T-helper 1 cell treated with Interleukin-12 subunit alpha and Interleukin-12 subunit beta and Interleukin-4 antibody, amounts not matched to agents 30 μg/mL and 1 μg/mL, for 36 hours (primary cell): ENCODE data around the gene RGSL1.

Source experiments
- H3K27ac Mint-ChIP-seq: one replicate; pipeline ENCODE4 v1.8.0; 2021; ENCODE audit warnings: mild to moderate bottlenecking, mixed read lengths
- H3K27me3 Mint-ChIP-seq: one replicate; pipeline ENCODE4 v1.8.0; 2021; ENCODE audit warnings: low read depth, mixed read lengths
- H3K36me3 Mint-ChIP-seq: one replicate; pipeline ENCODE4 v1.8.0; 2021; ENCODE audit warnings: low read depth, mixed read lengths
- H3K4me1 Mint-ChIP-seq: one replicate; pipeline ENCODE4 v1.8.0; 2021; ENCODE audit warnings: low read depth, mixed read lengths
- H3K4me3 Mint-ChIP-seq: one replicate; pipeline ENCODE4 v1.8.0; 2021; ENCODE audit warnings: mild to moderate bottlenecking, moderate library complexity, mixed read lengths
- H3K9me3 Mint-ChIP-seq: one replicate; pipeline ENCODE4 v1.8.0; 2021; ENCODE audit warnings: mixed read lengths

The RGSL1 gene

GRCh38 chr1:182600036-182600713 is 150.2 kb downstream of the RGSL1 start:
- H3K4me1 Mint-ChIP-seq, result peaks cover 21% of the 10 kb centered on the region
- H3K9me3 Mint-ChIP-seq, result no peaks in the 10 kb centered on the region
- no peak overlapping the region for H3K27ac Mint-ChIP-seq
- H3K4me3 Mint-ChIP-seq, result no peak overlapping the region
- H3K27me3 Mint-ChIP-seq, result no peaks in the 10 kb centered on the region
- H3K36me3 Mint-ChIP-seq, result peaks cover 15% of the 10 kb centered on the region

GRCh38 chr1:182600745-182601415 is 150.9 kb downstream of the RGSL1 start:
- Mint-ChIP-seq H3K4me1 (peaks cover 25% of the 10 kb centered on the region), H3K9me3 (no peaks in the 10 kb centered on the region), H3K27me3 (peaks cover 4% of the 10 kb centered on the region), H3K4me3 (no peak overlapping the region), H3K36me3 (peaks cover 15% of the 10 kb centered on the region), H3K27ac (no peak overlapping the region)

GRCh38 chr1:182601416-182601786 is 151.5 kb downstream of the RGSL1 start:
- Mint-ChIP-seq H3K4me3 (no peak overlapping the region), H3K9me3 (no peaks in the 10 kb centered on the region), H3K4me1 (peaks cover 25% of the 10 kb centered on the region), H3K36me3 (peaks cover 15% of the 10 kb centered on the region), H3K27me3 (peaks cover 4% of the 10 kb centered on the region), H3K27ac (no peak overlapping the region)

DNA sequence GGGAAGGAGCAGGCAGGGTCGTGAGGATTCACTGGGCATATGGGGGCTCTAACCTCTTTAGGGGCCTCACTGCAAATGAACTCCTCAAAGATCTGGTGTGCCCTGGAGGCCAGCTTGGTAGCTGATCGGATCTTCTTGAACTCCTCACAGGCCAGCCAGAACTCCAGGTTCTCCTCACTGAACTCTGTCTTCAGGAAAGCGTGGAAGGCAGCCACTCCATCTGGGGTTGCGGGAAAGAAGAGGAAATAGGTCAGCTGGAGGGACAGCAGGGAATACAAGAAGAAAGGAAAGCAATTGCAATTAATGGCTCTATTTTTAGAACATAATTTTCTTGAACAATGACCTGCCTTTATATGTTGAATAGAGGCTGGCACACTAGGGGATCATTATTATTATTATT is 152.0 kb downstream of the RGSL1 start:
- Mint-ChIP-seq H3K27me3 (peaks cover 9% of the 10 kb centered on the region), H3K27ac (no peak overlapping the region), H3K4me1 (peaks cover 27% of the 10 kb centered on the region), H3K4me3 (no peak overlapping the region), H3K36me3 (peaks cover 15% of the 10 kb centered on the region), H3K9me3 (no peaks in the 10 kb centered on the region)

DNA sequence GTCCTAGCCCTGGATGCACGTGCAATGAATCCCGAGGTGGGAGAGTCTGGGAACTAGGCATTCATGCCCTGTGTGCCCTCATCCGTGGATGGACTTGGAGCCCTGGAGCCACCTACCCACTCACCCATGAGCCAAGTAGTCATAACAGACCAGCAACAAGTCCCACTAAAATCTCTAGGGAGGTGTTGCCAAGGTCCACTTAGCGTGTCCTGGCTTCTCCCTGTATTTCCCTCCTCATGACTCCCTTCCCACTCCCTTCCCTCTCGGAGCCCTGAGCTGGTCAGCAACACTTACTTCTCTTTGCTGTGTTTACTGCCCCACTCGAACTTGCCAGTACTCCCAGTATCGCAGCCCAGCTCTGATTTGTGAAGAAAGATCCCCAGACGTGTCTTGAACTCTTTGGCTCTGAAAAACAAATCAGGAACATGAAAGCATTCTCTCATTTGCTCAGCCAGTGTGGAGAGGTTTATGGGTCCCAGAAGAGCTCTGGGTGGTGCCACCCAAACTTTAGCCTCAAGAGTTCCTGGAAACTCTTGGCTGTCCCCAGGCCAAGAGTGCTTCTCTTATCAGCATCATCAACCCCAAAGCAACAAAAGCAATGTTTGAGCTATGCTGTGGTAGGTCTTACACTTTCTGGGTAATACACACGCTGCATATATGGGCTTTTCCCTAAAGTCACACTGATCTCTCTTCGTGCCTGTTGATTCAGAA is 153.1 kb downstream of the RGSL1 start:
- Mint-ChIP-seq H3K36me3 (peaks cover 14% of the 10 kb centered on the region), H3K4me1 (peaks cover 30% of the 10 kb centered on the region), H3K27me3 (peaks cover 14% of the 10 kb centered on the region), H3K9me3 (no peaks in the 10 kb centered on the region), H3K4me3 (no peak overlapping the region), H3K27ac (peak overlapping the region; percentile 90)

GRCh38 chr1:182603646-182604174 is 153.8 kb downstream of the RGSL1 start:
- peaks cover 34% of the 10 kb centered on the region for H3K4me1 Mint-ChIP-seq
- H3K9me3 Mint-ChIP-seq, result no peaks in the 10 kb centered on the region
- peaks cover 17% of the 10 kb centered on the region for H3K27me3 Mint-ChIP-seq
- peaks cover 10% of the 10 kb centered on the region for H3K36me3 Mint-ChIP-seq
- no peak overlapping the region for H3K4me3 Mint-ChIP-seq
- peak overlapping the region; percentile 90 for H3K27ac Mint-ChIP-seq

DNA sequence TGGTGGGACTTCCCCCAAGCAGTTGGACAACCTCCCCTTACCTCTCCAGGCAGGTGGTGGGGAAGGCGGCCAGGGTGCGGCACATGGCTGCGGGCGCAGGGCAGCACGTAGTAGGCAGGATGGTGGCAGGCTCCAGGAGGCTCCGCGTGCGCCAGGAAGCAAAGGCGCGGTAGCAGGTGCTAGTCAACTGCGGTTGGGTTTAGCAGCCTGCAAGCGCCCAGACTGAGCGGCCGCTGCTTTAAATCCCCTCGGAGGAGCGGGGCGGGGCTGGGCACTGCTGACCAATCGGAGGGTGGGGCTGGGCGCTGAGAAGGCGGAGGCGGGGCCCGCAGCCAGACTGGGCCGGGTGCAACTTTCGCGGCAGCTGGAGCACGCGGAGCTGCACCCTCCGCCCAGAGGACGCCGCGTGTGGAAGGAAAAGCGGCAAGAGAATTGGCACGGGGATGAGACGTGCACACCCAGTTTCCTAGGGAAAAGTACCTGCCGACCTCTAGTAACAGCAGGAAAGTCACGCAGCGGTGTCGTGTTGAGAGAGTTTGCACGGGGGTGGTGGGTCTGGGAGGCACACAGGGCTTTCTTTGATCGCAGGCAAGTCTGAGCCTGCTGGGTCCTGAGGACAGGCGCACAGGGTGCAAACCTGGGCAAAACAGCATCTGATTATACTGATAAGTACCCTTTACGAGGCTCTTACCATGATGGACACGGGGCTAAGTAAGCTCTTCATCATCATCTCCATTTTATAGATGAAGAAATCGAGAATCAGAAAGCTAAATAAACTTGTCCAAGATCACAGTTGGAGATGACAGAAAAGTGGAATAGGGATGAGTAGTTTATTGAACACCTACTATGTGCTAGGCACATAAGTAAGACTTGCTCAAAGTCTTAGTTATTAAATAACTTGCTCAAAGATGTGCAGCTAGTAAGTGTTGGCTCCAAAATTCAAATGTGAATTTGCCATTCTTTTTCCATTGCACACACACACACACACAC is 154.5 kb downstream of the RGSL1 start, which contains the start of gene RGS16:
Gene RGS16 (minus strand): TSS at position 215 of the 990 bp plus-strand sequence. CDS start 130 bp downstream, at position 85.
- H3K36me3 Mint-ChIP-seq, result peaks cover 7% of the 10 kb centered on the region
- peaks cover 36% of the 10 kb centered on the region for H3K4me1 Mint-ChIP-seq
- peak within 1 kb of the TSS; percentile 90 for H3K27ac Mint-ChIP-seq
- H3K4me3 Mint-ChIP-seq, result no peak within 1 kb of the TSS
- H3K9me3 Mint-ChIP-seq, result no peaks in the 10 kb centered on the region
- H3K27me3 Mint-ChIP-seq, result peaks cover 23% of the 10 kb centered on the region

- peaks cover 45% of the 10 kb centered on the region for H3K4me1 Mint-ChIP-seq
- no peaks in the 10 kb centered on the region for H3K9me3 Mint-ChIP-seq
- peaks cover 43% of the 10 kb centered on the region for H3K27me3 Mint-ChIP-seq
- no peak overlapping the region for H3K4me3 Mint-ChIP-seq
- no peak overlapping the region for H3K27ac Mint-ChIP-seq
- no peaks in the 10 kb centered on the region for H3K36me3 Mint-ChIP-seq
These were observed 157.6 kb downstream of the RGSL1 start for GRCh38 chr1:182607566-182607965.

- Mint-ChIP-seq H3K9me3 (no peaks in the 10 kb centered on the region), H3K4me1 (peaks cover 50% of the 10 kb centered on the region), H3K4me3 (no peak overlapping the region), H3K27me3 (peaks cover 50% of the 10 kb centered on the region), H3K27ac (no peak overlapping the region), H3K36me3 (no peaks in the 10 kb centered on the region)
These were observed 158.3 kb downstream of the RGSL1 start for GRCh38 chr1:182608236-182608635.

- H3K4me1 Mint-ChIP-seq, result peaks cover 57% of the 10 kb centered on the region
- H3K4me3 Mint-ChIP-seq, result no peak overlapping the region
- H3K27me3 Mint-ChIP-seq, result peaks cover 58% of the 10 kb centered on the region
- H3K9me3 Mint-ChIP-seq, result no peaks in the 10 kb centered on the region
- no peak overlapping the region for H3K27ac Mint-ChIP-seq
- no peaks in the 10 kb centered on the region for H3K36me3 Mint-ChIP-seq
These were observed 159.1 kb downstream of the RGSL1 start for GRCh38 chr1:182608845-182609610.
